NCI-H1694 (cell line): ENCODE measurements around the gene RAB3B.

ENCODE experiments used
- DNase-seq: peaks from one replicate; lab custom pipeline; 2025; lab: John Stamatoyannopoulos, UW

Gene RAB3B

DNA sequence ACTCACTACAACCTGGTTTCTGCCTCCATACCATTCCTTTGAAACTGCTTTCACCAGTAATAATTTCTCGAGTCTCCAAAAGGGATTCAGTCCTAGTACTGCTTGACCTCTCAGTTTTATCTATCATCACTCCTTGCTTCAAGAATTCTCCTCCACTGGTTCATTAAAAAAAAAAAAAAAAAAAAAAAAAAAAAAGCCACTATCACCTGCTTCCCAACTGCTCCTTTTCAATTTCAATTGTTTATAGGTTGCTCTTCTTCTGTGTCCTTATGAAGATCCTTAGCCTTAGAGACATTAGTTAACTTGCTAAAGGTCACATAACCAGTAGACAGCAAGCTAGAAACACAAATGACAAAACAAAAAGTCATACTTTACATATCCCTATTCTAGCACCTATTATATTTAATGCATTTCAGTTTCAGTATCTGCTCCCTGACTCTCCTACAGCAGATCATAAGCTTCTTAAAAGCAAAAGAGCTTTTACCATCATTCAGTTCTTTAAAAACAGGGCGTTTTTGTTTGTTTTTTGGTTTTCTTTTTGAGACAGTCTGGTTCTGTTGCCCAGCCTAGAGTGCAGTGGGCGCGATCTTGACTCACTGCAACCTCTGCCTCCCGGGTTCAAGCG, 119.0 kb downstream of the RAB3B start:
- no peak for DNase-seq

DNA sequence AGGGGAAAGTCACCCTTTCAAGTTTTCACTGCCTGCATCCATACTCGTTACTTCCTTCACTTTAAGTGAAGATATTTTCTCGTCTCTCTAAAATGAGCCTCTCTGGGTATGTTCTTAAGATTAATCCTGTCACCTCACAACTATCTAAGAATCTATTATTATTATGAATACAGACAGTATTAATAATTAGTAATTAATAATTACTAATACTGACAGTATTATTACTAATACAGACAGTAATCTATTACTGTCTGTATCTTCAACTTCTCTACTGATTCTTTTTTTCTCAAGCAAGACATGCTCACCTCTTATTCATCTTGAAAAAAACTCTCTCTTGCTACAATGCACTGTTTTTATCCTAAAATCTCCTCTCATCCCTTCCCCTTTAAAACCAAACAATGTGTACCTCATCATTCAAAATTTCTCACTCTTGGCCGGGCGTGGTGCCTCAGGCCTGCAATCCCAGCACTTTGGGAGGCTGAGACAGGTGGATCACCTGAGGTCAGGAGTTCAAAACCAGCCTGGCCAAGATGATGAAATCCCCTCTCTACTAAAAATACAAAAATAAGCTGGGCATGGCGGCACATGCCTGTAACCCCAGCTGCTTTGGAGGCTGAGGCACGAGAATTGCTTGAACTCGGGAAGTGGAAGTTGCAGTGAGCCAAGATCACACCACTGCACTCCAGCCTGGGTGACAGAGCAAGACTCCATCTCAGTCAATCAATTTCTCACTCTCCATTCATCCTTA, 119.7 kb downstream of the RAB3B start:
- DNase-seq = no peak

GRCh38 chr1:51867479-51868232, 122.8 kb downstream of the RAB3B start:
- no peak for DNase-seq

DNA sequence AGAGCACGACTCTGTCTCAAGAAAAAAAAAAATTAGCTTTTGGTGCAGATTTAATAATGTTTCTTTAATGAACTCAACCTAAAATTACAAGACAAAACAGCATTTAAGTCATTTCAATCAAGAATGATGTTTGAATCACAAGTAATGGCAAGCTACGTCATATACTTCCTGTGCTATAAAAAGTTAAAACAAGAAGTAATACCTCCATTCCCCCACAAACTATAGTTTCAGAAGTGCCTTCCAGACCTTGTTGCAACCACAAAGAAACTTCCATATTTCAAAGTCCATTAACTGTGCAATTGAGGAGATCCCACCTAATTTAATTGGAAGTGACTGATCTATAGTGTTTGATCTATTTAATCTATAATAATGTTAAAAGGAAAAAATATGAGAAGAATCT, 127.1 kb downstream of the RAB3B start:
- DNase-seq = no peak

DNA sequence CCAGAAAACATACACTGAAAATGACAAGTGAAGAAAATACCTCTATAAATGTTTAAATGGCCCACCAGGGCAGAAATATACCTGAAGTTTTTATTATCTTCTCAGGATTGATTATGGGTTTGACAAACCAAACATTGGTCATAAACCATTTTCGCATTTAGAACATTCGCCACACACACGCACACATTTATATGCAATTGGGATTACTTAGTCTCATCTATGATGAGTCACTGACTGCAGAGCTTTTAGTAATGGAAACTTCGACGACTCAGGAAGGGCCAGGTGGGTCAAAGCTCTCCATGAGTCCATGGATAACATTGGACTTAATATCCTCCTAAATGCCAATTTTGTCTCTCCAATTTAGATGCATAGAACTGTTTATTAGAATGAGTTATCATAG, 128.8 kb downstream of the RAB3B start:
- no peak for DNase-seq

GRCh38 chr1:51859735-51860134, 130.8 kb downstream of the RAB3B start:
- DNase-seq = no peak

GRCh38 chr1:51859333-51859732, 131.2 kb downstream of the RAB3B start:
- DNase-seq = no peak

GRCh38 chr1:51858892-51859291, 131.6 kb downstream of the RAB3B start:
- DNase-seq = no peak
